ENCODE data around the gene CPNE9.

The CPNE9 gene

GRCh38 chr3:9745521-9745920 lies 41.9 kb downstream of the CPNE9 start:
- no peak for DNase-seq (ENCODE audit: low read depth in 1 of 2, low spot score in 1 of 2)
- Histone ChIP-seq H3K27ac (replicated peaks) (no peak overlapping the region), H3K4me3 (replicated peaks; ENCODE audit: insufficient read depth, low read length) (no peak overlapping the region), H3K27me3 (ENCODE audit: insufficient read depth, poor library complexity, severe bottlenecking) (no peaks in the 10 kb centered on the region)
- TF ChIP-seq POLR2AphosphoS5 (IDR thresholded peaks at IDR 0.05; ENCODE audit: low read depth) (no peak), CTCF (IDR thresholded peaks at IDR 0.05; ENCODE audit: insufficient read depth, low read length) (no peak), SPI1 (IDR thresholded peaks at IDR 0.05; ENCODE audit: borderline replicate concordance, low read depth) (no peak), REST (IDR thresholded peaks at IDR 0.05; ENCODE audit: insufficient replicate concordance, low read depth) (no peak), GABPA (IDR thresholded peaks at IDR 0.05; ENCODE audit: low read depth) (no peak)

DNA sequence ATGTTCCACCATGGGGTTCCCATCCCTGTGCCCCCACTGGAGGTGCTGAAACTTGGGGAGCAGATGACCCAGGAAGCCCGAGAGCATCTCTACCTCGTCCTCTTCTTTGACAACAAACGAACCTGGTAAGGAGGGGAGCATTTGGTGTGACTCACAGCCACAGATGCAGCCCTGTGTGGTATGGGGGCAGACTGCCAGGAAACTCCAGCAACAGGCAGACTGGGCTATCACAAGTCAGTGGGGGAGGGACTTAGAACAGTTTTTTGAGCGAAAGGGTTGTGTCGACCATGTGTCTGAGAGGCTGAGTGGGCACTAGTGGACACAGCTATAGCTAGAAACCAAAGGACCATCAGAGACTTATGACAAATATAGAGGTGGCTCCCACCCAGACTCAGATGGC lies 42.7 kb downstream of the CPNE9 start:
- Histone ChIP-seq H3K27ac (replicated peaks) (no peak overlapping the region), H3K4me3 (replicated peaks; ENCODE audit: insufficient read depth, low read length) (no peak overlapping the region), H3K27me3 (ENCODE audit: insufficient read depth, poor library complexity, severe bottlenecking) (no peaks in the 10 kb centered on the region)
- DNase-seq (ENCODE audit: low read depth in 1 of 2, low spot score in 1 of 2): no peak
- TF ChIP-seq GABPA (IDR thresholded peaks at IDR 0.05; ENCODE audit: low read depth) (no peak), REST (IDR thresholded peaks at IDR 0.05; ENCODE audit: insufficient replicate concordance, low read depth) (no peak), CTCF (IDR thresholded peaks at IDR 0.05; ENCODE audit: insufficient read depth, low read length) (no peak), SPI1 (IDR thresholded peaks at IDR 0.05; ENCODE audit: borderline replicate concordance, low read depth) (no peak), POLR2AphosphoS5 (IDR thresholded peaks at IDR 0.05; ENCODE audit: low read depth) (no peak)

DNA sequence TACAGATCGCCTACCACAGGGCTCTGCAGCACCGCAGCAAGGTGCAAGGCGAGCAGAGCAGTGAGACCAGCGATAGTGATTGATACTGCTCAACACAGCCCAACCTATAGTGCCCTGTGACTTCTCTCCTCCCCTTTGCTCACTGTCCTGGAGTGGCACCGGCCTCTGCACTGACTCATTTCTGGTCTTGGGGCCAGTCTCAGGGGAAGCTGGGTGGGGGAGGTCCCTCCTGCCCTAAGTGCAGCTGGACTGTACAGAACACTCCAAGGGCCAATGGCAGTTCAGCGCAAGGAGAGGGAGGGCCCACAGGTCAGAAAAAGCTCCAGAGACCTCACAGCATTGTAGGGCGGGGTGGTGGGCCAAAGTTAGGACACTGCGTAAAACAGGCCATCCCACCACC lies 43.6 kb downstream of the CPNE9 start:
- Histone ChIP-seq H3K27ac (replicated peaks) (no peak overlapping the region), H3K4me3 (replicated peaks; ENCODE audit: insufficient read depth, low read length) (no peak overlapping the region), H3K27me3 (ENCODE audit: insufficient read depth, poor library complexity, severe bottlenecking) (no peaks in the 10 kb centered on the region)
- DNase-seq (ENCODE audit: low read depth in 1 of 2, low spot score in 1 of 2): no peak
- TF ChIP-seq POLR2AphosphoS5 (IDR thresholded peaks at IDR 0.05; ENCODE audit: low read depth) (0 out of 2 replicates have a peak, but pooled peaks have one; percentile 8), REST (IDR thresholded peaks at IDR 0.05; ENCODE audit: insufficient replicate concordance, low read depth) (no peak), CTCF (IDR thresholded peaks at IDR 0.05; ENCODE audit: insufficient read depth, low read length) (no peak)
